PC-9 (cell line): ENCODE results near the gene ATP1B4.

Source experiments
- EZH2 ChIP-seq: fragments of 200-600 bp; sonication (generic); IDR thresholded peaks from 2 replicates; pipeline ENCODE4 v1.8.0; 2017; ENCODE audit warnings: antibody characterized with exemption, low read depth
- TF ChIP-seq, protein P1 (sequence below): fragments of 200-600 bp; sonication (generic); conservative IDR thresholded peaks from 2 replicates; pipeline ENCODE4 v1.6.1; 2017; ENCODE audit warnings: mixed run types, antibody characterized with exemption, mild to moderate bottlenecking, moderate library complexity

DNA sequence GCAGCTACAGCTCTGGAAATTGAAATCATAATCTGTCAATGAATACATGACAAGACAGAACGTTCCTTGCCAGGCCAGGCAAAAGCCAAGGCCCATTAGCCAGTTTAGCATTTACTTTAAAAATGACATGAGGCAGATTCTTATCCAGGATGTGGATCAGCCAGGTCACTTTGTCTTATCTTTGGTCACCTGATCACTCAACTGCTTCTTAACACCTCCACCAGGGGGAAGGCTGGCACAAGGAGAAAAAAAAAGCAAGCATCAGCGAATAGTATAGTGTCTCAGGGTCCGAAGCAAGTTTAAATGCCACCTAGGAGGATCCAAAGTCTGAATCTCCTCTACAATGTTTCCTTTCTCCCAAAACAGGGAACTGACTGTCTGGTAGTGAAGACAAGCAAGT, 18.8 kb downstream of the ATP1B4 start:
- TF ChIP-seq, protein P1, sequence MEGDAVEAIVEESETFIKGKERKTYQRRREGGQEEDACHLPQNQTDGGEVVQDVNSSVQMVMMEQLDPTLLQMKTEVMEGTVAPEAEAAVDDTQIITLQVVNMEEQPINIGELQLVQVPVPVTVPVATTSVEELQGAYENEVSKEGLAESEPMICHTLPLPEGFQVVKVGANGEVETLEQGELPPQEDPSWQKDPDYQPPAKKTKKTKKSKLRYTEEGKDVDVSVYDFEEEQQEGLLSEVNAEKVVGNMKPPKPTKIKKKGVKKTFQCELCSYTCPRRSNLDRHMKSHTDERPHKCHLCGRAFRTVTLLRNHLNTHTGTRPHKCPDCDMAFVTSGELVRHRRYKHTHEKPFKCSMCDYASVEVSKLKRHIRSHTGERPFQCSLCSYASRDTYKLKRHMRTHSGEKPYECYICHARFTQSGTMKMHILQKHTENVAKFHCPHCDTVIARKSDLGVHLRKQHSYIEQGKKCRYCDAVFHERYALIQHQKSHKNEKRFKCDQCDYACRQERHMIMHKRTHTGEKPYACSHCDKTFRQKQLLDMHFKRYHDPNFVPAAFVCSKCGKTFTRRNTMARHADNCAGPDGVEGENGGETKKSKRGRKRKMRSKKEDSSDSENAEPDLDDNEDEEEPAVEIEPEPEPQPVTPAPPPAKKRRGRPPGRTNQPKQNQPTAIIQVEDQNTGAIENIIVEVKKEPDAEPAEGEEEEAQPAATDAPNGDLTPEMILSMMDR, result peak; percentile 67
- TF ChIP-seq EZH2, result no peak
